ENCODE measurements around the gene TOR1AIP2. TPM values are rescaled to one million over a fixed set of nuclear protein-coding genes. Genes with fewer than 3 reads are reported as not detected.

Gene TOR1AIP2
- total and polyA plus RNA-seq, 2 of the 8 experiments (the other 6 are each of a cell fraction or from before 2014, with no cell fraction given): 12.1 to 75.2 TPM

DNA sequence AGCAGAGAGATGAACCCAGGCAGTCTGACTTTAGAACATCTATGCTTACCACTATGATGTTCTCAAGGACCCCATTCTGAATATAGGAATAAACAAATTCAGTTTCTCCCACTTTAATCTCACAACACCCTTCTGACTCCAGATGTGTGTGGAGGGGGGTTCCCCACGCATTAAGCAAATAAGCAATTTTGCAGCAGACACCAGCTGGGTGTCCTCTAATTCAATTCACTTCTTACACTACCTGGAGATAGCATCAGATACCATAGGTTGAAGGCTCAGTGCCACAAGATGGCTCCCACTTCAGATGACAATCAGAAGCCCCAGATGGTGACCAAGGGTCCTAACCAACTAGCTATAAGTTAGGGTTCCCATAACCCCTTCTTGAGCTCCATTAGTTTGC is 46.7 kb upstream of the TOR1AIP2 start:
- H4K8ac ChIP-seq (ENCODE audit: extremely low read depth, insufficient read depth, low read length): no peak overlapping the region
- H3K9me3 ChIP-seq (ENCODE audit: insufficient read depth in 2 of 2, low read depth in 1 of 2, low read length in 1 of 2): no peaks in the 10 kb centered on the region
- no peak for TF ChIP-seq ZNF274 (IDR thresholded peaks at IDR 0.05; ENCODE audit: borderline replicate concordance, extremely low read depth, low read length)
- no peak for TF ChIP-seq SIN3A (conservative IDR thresholded peaks at IDR 0.05 in 1 of 2, IDR thresholded peaks at IDR 0.05 in 1 of 2; ENCODE audit: low read depth in 1 of 2, low read length in 2 of 2)
- no peak for TF ChIP-seq KDM5A (IDR thresholded peaks at IDR 0.05; ENCODE audit: low read length)
- no peak for TF ChIP-seq TAF7 (optimal IDR thresholded peaks at IDR 0.05; ENCODE audit: borderline replicate concordance, low read depth, low read length)
- TF ChIP-seq POU5F1 (IDR thresholded peaks at IDR 0.05; ENCODE audit: low read depth, low read length): no peak
- no peak for TF ChIP-seq EP300 (IDR thresholded peaks at IDR 0.05; ENCODE audit: borderline replicate concordance in 1 of 2, low read depth in 2 of 2, low read length in 2 of 2)
- no peak for TF ChIP-seq USF2 (IDR thresholded peaks at IDR 0.05; ENCODE audit: low read length)
- no peak for TF ChIP-seq CHD1 (IDR thresholded peaks at IDR 0.05; ENCODE audit: low read depth, low read length)
- no peak for TF ChIP-seq KDM4A (IDR thresholded peaks at IDR 0.05; ENCODE audit: low read depth, low read length, severe bottlenecking)
- TF ChIP-seq E2F6 (IDR thresholded peaks at IDR 0.05): no peak
- no peaks in the 10 kb centered on the region for H4K20me1 ChIP-seq (replicated peaks in 1 of 2; ENCODE audit: control insufficient read depth in 1 of 2, insufficient read depth in 2 of 2, low read length in 2 of 2)
- no peak overlapping the region for H3K4me2 ChIP-seq (ENCODE audit: insufficient read depth in 1 of 2, low read depth in 2 of 2, low read length in 2 of 2)
- no peaks in the 10 kb centered on the region for H3K79me2 ChIP-seq (ENCODE audit: control insufficient read depth in 1 of 2, insufficient read depth in 2 of 2, low read length in 2 of 2)
- H3K23me2 ChIP-seq (ENCODE audit: low read depth, low read length): no peaks in the 10 kb centered on the region
- no peak overlapping the region for H3K4me3 ChIP-seq (ENCODE audit: extremely low read depth in 1 of 4, insufficient read depth in 2 of 4, low read depth in 3 of 4, low read length in 4 of 4)
- H3K27ac ChIP-seq (ENCODE audit: low read depth, low read length): no peak overlapping the region
- H2AK5ac ChIP-seq (ENCODE audit: low read depth, low read length): no peak overlapping the region
- no peak overlapping the region for H2BK20ac ChIP-seq (ENCODE audit: low read length)
- H4K5ac ChIP-seq (ENCODE audit: insufficient read length, low read depth, low read length): no peak overlapping the region
- WGBS, 2 experiments (ENCODE audit: extremely low coverage in 1 of 2, insufficient coverage in 1 of 2, insufficient read length in 1 of 2, insufficient replicate concordance in 2 of 2, low coverage in 1 of 2, low lambda C conversion rate in 2 of 2, missing lambda C conversion rate in 1 of 2): 79% methylated on average over 1 of the region's 1 CpG; no CpG with 5 or more reads in 1 of the 2 experiments
- H3K18ac ChIP-seq (ENCODE audit: extremely low read depth, low read length): no peak overlapping the region
- H2BK5ac ChIP-seq (ENCODE audit: low read depth, low read length): no peak overlapping the region
- CTCF ChIA-PET (ENCODE audit: partially characterized antibody): interaction anchor here (1.9 kb wide), 1 partner anchor 14 kb away, joined by 5 read pairs; no protein-coding TSS in a partner anchor
- no peak overlapping the region for H2BK15ac ChIP-seq (ENCODE audit: low read length)
- FAIRE-seq: no peak
- H4K91ac ChIP-seq (replicated peaks; ENCODE audit: insufficient read length, low read length): no peak overlapping the region
- no peak overlapping the region for H3K56ac ChIP-seq (replicated peaks; ENCODE audit: insufficient read length, low read depth, low read length)
- no peak overlapping the region for H3K23ac ChIP-seq (ENCODE audit: insufficient read length)
- no peaks in the 10 kb centered on the region for H3K27me3 ChIP-seq (replicated peaks in 1 of 4; ENCODE audit: control insufficient read depth in 3 of 4, extremely low read depth in 1 of 4, insufficient read depth in 3 of 4, low read length in 3 of 4)
- no peak overlapping the region for H3K4ac ChIP-seq (replicated peaks; ENCODE audit: insufficient read length, low read depth, low read length)
- H3K36me3 ChIP-seq (ENCODE audit: control insufficient read depth in 2 of 4, insufficient read depth in 4 of 4, low read length in 3 of 4): peaks cover 0 to under 1% (median 0%) of the 10 kb centered on the region in 4 experiments; a peak in 1 of 8 replicates
- H2BK120ac ChIP-seq (replicated peaks; ENCODE audit: low read depth, low read length): no peak overlapping the region
- H3K14ac ChIP-seq (ENCODE audit: insufficient read length): no peak overlapping the region
- no peaks in the 10 kb centered on the region for H3K79me1 ChIP-seq (ENCODE audit: low read depth, low read length)
- POLR2A ChIA-PET (ENCODE audit: partially characterized antibody): interaction anchor here (0.7 to 1.9 kb wide), 3 partner anchors 14 to 41 kb away, joined by 3 to 4 read pairs (median 3); no protein-coding TSS in a partner anchor
- no peak overlapping the region for H2AFZ ChIP-seq (ENCODE audit: low read length)
- H3K4me1 ChIP-seq (replicated peaks in 1 of 4; ENCODE audit: control insufficient read depth in 3 of 4, insufficient read depth in 4 of 4, low read length in 3 of 4): peaks cover 0 to 12% (median 3%) of the 10 kb centered on the region in 4 experiments; a peak in 2 of 7 replicates
- DNase-seq (ENCODE audit: low read depth in 1 of 2, low spot score in 2 of 2): no peak
- H2BK12ac ChIP-seq (ENCODE audit: low read depth, low read length): no peak overlapping the region
- H3K9ac ChIP-seq (replicated peaks in 1 of 4; ENCODE audit: extremely low read depth in 1 of 4, low read depth in 3 of 4, low read length in 3 of 4): no peak overlapping the region

Data from H1 (cell line).